Thymus (tissue), 11 donors: Measurements from ENCODE around the gene CAVIN3. TPM values are rescaled to one million over a fixed set of nuclear protein-coding genes. Genes with fewer than 3 reads are reported as not detected.
A peak's percentile ranks its signal among the peaks of the same experiment; 100 is the strongest.

Source experiments
- DNase-seq, 9 donors: peaks; one replicate each; pipeline ENCODE4 v3.0.0-alpha.2; 2013; ENCODE audit warnings: low spot score in 9 of 9, low read depth in 6 of 9, missing footprints in 1 of 9
- H3K27ac ChIP-seq, 2 donors: one replicate each; pipeline ENCODE4 v1.5.1; 2013; ENCODE audit warnings: control low read depth in 1 of 2, low read depth in 1 of 2, low read length in 1 of 2, mild to moderate bottlenecking in 1 of 2, moderate library complexity in 1 of 2
- H3K27me3 ChIP-seq, 2 donors: one replicate each; pipeline ENCODE4 v1.5.1; 2013; ENCODE audit warnings: low read length in 1 of 2; ENCODE audit not compliant: control insufficient read depth in 2 of 2, insufficient read depth in 1 of 2
- H3K36me3 ChIP-seq, 2 donors: one replicate each; pipeline ENCODE4 v1.5.1; 2013; ENCODE audit warnings: low read length in 1 of 2, mild to moderate bottlenecking in 1 of 2, moderate library complexity in 1 of 2; ENCODE audit not compliant: control insufficient read depth in 2 of 2, insufficient read depth in 2 of 2
- H3K4me1 ChIP-seq, 2 donors: one replicate each; pipeline ENCODE4 v1.5.1; 2013; ENCODE audit warnings: low read length in 2 of 2; ENCODE audit not compliant: control insufficient read depth in 2 of 2, insufficient read depth in 2 of 2
- H3K4me3 ChIP-seq, 2 donors: one replicate each; pipeline ENCODE4 v1.5.1; 2013; ENCODE audit warnings: low read length in 2 of 2, control low read depth in 1 of 2, mild to moderate bottlenecking in 1 of 2
- H3K9me3 ChIP-seq, 2 donors: one replicate each; pipeline ENCODE4 v1.5.1; 2013; ENCODE audit warnings: low read length in 1 of 2, mild to moderate bottlenecking in 1 of 2; ENCODE audit not compliant: control insufficient read depth in 2 of 2, insufficient read depth in 1 of 2
- WGBS: extraction: QIAGEN DNeasy Blood & Tissue Kit; methylation state at CpG from one replicate; pipeline ENCODE4 v1.1.7; 2013; 5-methylcytosine and 5-hydroxymethylcytosine counted together
- polyA plus RNA-seq: library from polyadenylated mRNA; stranded (reverse); fragments of 200-250 nt; gene quantifications from one replicate; pipeline ENCODE4 v1.2.3, GENCODE V29; 2013
- total RNA-seq: library from RNA; stranded (reverse); fragments of 120-200 nt; gene quantifications from one replicate; pipeline ENCODE4 v1.2.4, GENCODE V29; 2013
- donor health status: healthy.

The CAVIN3 gene
- total and polyA plus RNA-seq, 2 donors, result 7.5 to 22.5 TPM

DNA sequence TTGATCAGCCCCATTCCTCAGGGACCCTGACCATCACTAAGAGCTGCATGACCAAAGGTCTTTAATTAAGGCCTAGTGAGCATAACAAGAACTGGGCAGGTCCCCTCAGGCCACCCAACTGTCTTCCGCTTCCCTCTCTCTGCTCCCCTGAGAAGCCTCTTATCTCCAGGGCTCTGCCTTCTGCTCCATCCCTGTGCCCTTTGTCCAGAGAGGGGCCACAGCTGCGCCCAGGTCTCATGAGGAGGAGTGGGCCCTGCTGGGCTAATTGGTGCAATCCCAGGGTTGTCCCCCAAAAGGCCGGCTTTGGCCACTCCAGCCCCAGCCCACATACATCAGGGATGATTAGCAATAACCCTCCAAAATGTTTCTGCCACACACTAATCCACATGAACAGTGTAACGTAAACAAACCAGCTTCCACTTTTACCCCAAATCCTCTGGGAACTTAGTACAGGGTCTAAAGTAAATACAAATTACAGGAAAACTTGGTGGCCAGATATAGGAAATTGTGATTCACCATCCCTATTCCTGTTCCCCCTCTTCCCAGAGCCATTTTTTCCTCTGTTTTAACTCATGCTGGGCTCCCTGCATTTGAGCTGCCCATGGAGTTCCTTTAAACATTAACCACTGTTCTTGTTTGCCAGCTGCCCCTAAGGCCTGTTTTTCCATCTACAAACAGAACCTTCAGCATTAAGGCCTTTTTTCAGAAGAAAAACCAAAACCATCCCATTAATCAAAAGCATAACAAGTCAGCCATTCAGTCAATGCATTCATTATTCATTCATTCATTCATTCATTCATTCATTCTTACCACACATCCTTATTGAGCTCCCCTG, 34.6 kb upstream of the CAVIN3 start:
- no peak for DNase-seq
- H3K4me1 ChIP-seq, result no peaks in the 10 kb centered on the region
- no peaks in the 10 kb centered on the region for H3K36me3 ChIP-seq
- WGBS, result 96% methylated on average over 4 of the region's 4 CpGs
- H3K27me3 ChIP-seq, result peaks cover 0 to 4% of the 10 kb centered on the region in 2 donors
- no peaks in the 10 kb centered on the region for H3K9me3 ChIP-seq
- H3K4me3 ChIP-seq, result no peak overlapping the region
- no peak overlapping the region for H3K27ac ChIP-seq

GRCh38 chr11:6353367-6353987, 33.2 kb upstream of the CAVIN3 start:
- WGBS, result 10% methylated on average over 5 of the region's 5 CpGs
- H3K27ac ChIP-seq, result no peak overlapping the region
- no peaks in the 10 kb centered on the region for H3K36me3 ChIP-seq
- peak; percentile 11 to 66 (median 36) for DNase-seq
- no peak overlapping the region for H3K4me3 ChIP-seq
- H3K4me1 ChIP-seq, result no peaks in the 10 kb centered on the region
- no peaks in the 10 kb centered on the region for H3K9me3 ChIP-seq
- peaks cover 0 to 4% of the 10 kb centered on the region in 2 donors for H3K27me3 ChIP-seq

- Histone ChIP-seq H3K4me1 (no peaks in the 10 kb centered on the region), H3K9me3 (no peaks in the 10 kb centered on the region), H3K27me3 (peaks cover 0 to 4% of the 10 kb centered on the region in 2 donors), H3K4me3 (no peak overlapping the region), H3K36me3 (no peaks in the 10 kb centered on the region), H3K27ac (no peak overlapping the region)
- WGBS, result 89% methylated on average over 5 of the region's 5 CpGs
- no peak for DNase-seq
Measured at GRCh38 chr11:6351782-6352382, 31.6 kb upstream of the CAVIN3 start.

DNA sequence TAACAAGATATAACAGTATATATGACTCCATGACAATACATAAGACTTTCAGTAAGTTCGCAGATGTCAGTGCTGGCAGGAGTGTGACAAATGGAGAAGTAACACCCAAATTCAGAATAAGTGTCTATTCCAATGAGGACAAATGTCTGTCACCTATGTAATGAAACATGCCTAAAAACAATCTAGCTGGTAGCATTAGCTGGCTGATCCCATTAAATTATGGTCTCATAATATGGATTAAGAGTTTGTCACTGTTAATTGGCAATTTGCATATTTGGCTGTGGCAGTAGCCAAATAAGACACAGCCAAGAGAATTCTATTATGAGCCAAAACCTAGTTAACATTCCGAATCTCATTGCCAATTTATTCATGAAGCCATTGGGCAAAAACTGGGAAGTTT, 30.2 kb upstream of the CAVIN3 start:
- Histone ChIP-seq H3K9me3 (no peaks in the 10 kb centered on the region), H3K27me3 (peaks cover 0 to 4% of the 10 kb centered on the region in 2 donors), H3K27ac (no peak overlapping the region), H3K4me1 (no peaks in the 10 kb centered on the region), H3K4me3 (no peak overlapping the region), H3K36me3 (no peaks in the 10 kb centered on the region)
- 93% methylated on average over 2 of the region's 2 CpGs for WGBS
- no peak for DNase-seq

DNA sequence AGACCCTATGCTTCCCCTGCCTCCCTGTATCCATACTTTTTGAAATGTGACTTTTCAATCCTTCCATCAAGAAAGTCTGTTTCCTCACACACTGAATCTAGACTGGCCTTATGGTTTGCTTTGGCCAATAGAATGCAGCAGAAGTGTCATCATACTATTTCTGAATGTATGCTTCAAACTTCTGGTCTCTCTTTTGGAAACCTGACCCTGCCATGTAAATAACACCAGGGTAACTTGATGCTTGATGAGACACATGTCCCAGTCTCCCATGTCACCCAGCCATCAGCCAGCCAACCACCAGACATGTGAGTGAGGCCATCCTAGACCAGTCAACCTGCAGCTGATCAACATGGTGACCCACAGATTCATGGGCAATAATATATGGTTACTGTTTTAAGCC, 29.7 kb upstream of the CAVIN3 start:
- Histone ChIP-seq H3K4me3 (no peak overlapping the region), H3K9me3 (no peaks in the 10 kb centered on the region), H3K27me3 (peaks cover 0 to 4% of the 10 kb centered on the region in 2 donors), H3K36me3 (no peaks in the 10 kb centered on the region), H3K27ac (no peak overlapping the region), H3K4me1 (no peaks in the 10 kb centered on the region)
- no peak for DNase-seq

DNA sequence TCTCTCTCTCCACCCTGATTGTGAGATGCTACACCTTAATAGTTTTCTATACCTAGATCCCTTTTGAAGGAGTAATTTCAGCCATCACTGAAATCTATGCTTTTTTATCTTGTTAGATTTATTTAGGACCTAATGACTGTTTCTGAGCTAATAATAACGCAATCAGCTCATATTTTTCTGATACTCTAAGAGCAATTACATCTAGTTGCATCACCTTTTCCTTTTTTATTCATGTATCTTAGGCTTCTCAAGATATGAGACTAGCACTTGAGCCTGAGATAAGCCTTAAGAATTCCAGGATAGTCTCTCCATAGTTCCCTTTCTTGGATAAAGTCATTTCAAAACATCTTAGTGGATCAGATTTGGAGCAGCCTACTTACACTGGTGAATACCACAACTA, 25.1 kb upstream of the CAVIN3 start:
- Histone ChIP-seq H3K27ac (no peak overlapping the region), H3K4me1 (no peaks in the 10 kb centered on the region), H3K4me3 (no peak overlapping the region), H3K27me3 (no peaks in the 10 kb centered on the region), H3K36me3 (no peaks in the 10 kb centered on the region), H3K9me3 (no peaks in the 10 kb centered on the region)
- no peak for DNase-seq
- 94% methylated on average over 1 of the region's 1 CpG for WGBS

DNA sequence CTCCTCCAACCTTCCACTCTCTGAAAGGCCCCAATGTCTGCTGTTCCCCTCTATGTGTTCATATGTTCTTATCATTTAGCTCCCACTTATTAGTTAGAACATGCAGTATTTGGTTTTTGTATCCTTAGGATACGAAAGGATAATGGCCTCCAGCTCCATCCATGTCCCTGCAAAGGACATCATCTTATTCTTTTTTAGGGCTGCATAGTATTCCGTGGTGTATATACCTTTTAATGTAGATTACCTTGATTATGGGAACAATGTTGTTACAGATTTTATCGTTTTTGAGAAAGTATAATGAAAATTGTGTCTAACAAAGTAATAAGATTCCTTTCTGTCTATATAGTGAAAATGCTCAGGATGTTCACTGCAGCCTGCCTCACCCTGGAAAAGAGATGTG, 16.0 kb upstream of the CAVIN3 start:
- Histone ChIP-seq H3K36me3 (no peaks in the 10 kb centered on the region), H3K4me1 (no peaks in the 10 kb centered on the region), H3K27me3 (peaks cover 0 to 3% of the 10 kb centered on the region in 2 donors), H3K4me3 (no peak overlapping the region), H3K9me3 (no peaks in the 10 kb centered on the region), H3K27ac (no peak overlapping the region)
- no peak for DNase-seq
- WGBS, result 88% methylated on average over 3 of the region's 3 CpGs

- Histone ChIP-seq H3K4me3 (no peak overlapping the region), H3K27ac (no peak overlapping the region), H3K4me1 (no peaks in the 10 kb centered on the region), H3K36me3 (no peaks in the 10 kb centered on the region), H3K27me3 (peaks cover 0 to 3% of the 10 kb centered on the region in 2 donors), H3K9me3 (no peaks in the 10 kb centered on the region)
- 94% methylated on average over 6 of the region's 6 CpGs for WGBS
- no peak for DNase-seq
Measured at GRCh38 chr11:6334806-6335205, 14.5 kb upstream of the CAVIN3 start.

GRCh38 chr11:6333095-6333494, 12.8 kb upstream of the CAVIN3 start:
- Histone ChIP-seq H3K4me1 (no peaks in the 10 kb centered on the region), H3K4me3 (no peak overlapping the region), H3K27ac (no peak overlapping the region), H3K36me3 (no peaks in the 10 kb centered on the region), H3K27me3 (peaks cover 0 to 2% of the 10 kb centered on the region in 2 donors), H3K9me3 (no peaks in the 10 kb centered on the region)
- DNase-seq, result no peak
- 57% methylated on average over 2 of the region's 2 CpGs for WGBS
